Measurements from ENCODE around the gene CCDC57. TPM values are rescaled to one million over a fixed set of nuclear protein-coding genes. Genes with fewer than 3 reads are reported as not detected.

Gene CCDC57
- total RNA-seq, 1 donor from 2014 or later, result 57.9 TPM

GRCh38 chr17:82188001-82188961, 24.4 kb downstream of the CCDC57 start:
- Mint-ChIP-seq H3K4me3 (ENCODE audit: unreplicated experiment) (no peak overlapping the region), H3K4me1 (ENCODE audit: unreplicated experiment) (no peaks in the 10 kb centered on the region), H3K27ac (ENCODE audit: unreplicated experiment) (no peak overlapping the region), H3K36me3 (ENCODE audit: unreplicated experiment) (peaks cover 15% of the 10 kb centered on the region), H3K27me3 (ENCODE audit: unreplicated experiment) (no peaks in the 10 kb centered on the region), H3K9me3 (ENCODE audit: unreplicated experiment) (no peaks in the 10 kb centered on the region)
- DNase-seq (ENCODE audit: extremely low spot score, unreplicated experiment), result no peak
- TF ChIP-seq CTCF (IDR thresholded peaks at IDR 0.05), result no peak

- Mint-ChIP-seq H3K27ac (ENCODE audit: unreplicated experiment) (no peak overlapping the region), H3K36me3 (ENCODE audit: unreplicated experiment) (peaks cover 11% of the 10 kb centered on the region)
- no peak for TF ChIP-seq CTCF (IDR thresholded peaks at IDR 0.05)
Observed at GRCh38 chr17:82187500-82187899, 25.1 kb downstream of the CCDC57 start.

GRCh38 chr17:82186221-82186620, 26.4 kb downstream of the CCDC57 start:
- DNase-seq (ENCODE audit: extremely low spot score, unreplicated experiment), result no peak
- Mint-ChIP-seq H3K4me3 (ENCODE audit: unreplicated experiment) (no peak overlapping the region), H3K36me3 (ENCODE audit: unreplicated experiment) (peaks cover 11% of the 10 kb centered on the region), H3K27me3 (ENCODE audit: unreplicated experiment) (no peaks in the 10 kb centered on the region), H3K27ac (ENCODE audit: unreplicated experiment) (no peak overlapping the region), H3K4me1 (ENCODE audit: unreplicated experiment) (no peaks in the 10 kb centered on the region), H3K9me3 (ENCODE audit: unreplicated experiment) (no peaks in the 10 kb centered on the region)
- no peak for TF ChIP-seq CTCF (IDR thresholded peaks at IDR 0.05)

More at GRCh38 chr17:82187500-82187899, 25.1 kb downstream of the CCDC57 start:
- Mint-ChIP-seq H3K4me3 (ENCODE audit: unreplicated experiment) (no peak overlapping the region), H3K27me3 (ENCODE audit: unreplicated experiment) (no peaks in the 10 kb centered on the region), H3K4me1 (ENCODE audit: unreplicated experiment) (no peaks in the 10 kb centered on the region), H3K9me3 (ENCODE audit: unreplicated experiment) (no peaks in the 10 kb centered on the region)
- DNase-seq (ENCODE audit: extremely low spot score, unreplicated experiment), result no peak

- Mint-ChIP-seq H3K36me3 (ENCODE audit: unreplicated experiment) (peaks cover 14% of the 10 kb centered on the region), H3K4me1 (ENCODE audit: unreplicated experiment) (no peaks in the 10 kb centered on the region), H3K4me3 (ENCODE audit: unreplicated experiment) (no peak overlapping the region), H3K27me3 (ENCODE audit: unreplicated experiment) (no peaks in the 10 kb centered on the region), H3K9me3 (ENCODE audit: unreplicated experiment) (no peaks in the 10 kb centered on the region), H3K27ac (ENCODE audit: unreplicated experiment) (no peak overlapping the region)
- DNase-seq (ENCODE audit: extremely low spot score, unreplicated experiment), result no peak
- no peak for TF ChIP-seq CTCF (IDR thresholded peaks at IDR 0.05)
Observed at GRCh38 chr17:82184761-82185160, 27.9 kb downstream of the CCDC57 start.

GRCh38 chr17:82180776-82181528, 31.7 kb downstream of the CCDC57 start:
- no peak for DNase-seq (ENCODE audit: extremely low spot score, unreplicated experiment)
- Mint-ChIP-seq H3K9me3 (ENCODE audit: unreplicated experiment) (no peaks in the 10 kb centered on the region), H3K4me1 (ENCODE audit: unreplicated experiment) (no peaks in the 10 kb centered on the region), H3K27me3 (ENCODE audit: unreplicated experiment) (no peaks in the 10 kb centered on the region), H3K36me3 (ENCODE audit: unreplicated experiment) (peaks cover 15% of the 10 kb centered on the region), H3K27ac (ENCODE audit: unreplicated experiment) (no peak overlapping the region), H3K4me3 (ENCODE audit: unreplicated experiment) (no peak overlapping the region)
- TF ChIP-seq CTCF (IDR thresholded peaks at IDR 0.05), result no peak
